MCF 10A (cell line): ENCODE results near the gene CPNE7. TPM values are rescaled to one million over a fixed set of nuclear protein-coding genes. Genes with fewer than 3 reads are reported as not detected.

Experiments used
- BruUV-seq: library from RNA; stranded (reverse); fragments of 400-500 nt; replicated peaks from 2 replicates; lab custom pipeline; 2021; lab: Mats Ljungman, UMichigan
- CTCF ChIA-PET: fragments of 300-600 bp; sonication (Branson Sonifier 250); formaldehyde crosslinking; extraction: SDS; loops from one replicate; lab custom pipeline; 2021; ENCODE audit warnings: antibody characterized with exemption, inconsistent platforms; lab: Yijun Ruan, JAX
- POLR2A ChIA-PET: fragments of 300-600, 350-650 bp; sonication (Branson Sonifier 250); formaldehyde crosslinking; extraction: SDS; loops from one replicate; lab custom pipeline; 2020; ENCODE audit warnings: antibody characterized with exemption, inconsistent platforms; lab: Yijun Ruan, JAX
- DNase-seq: peaks from one replicate; pipeline ENCODE4 v3.0.0-alpha.2; 2018; ENCODE audit not compliant: unreplicated experiment
- H3K27ac Mint-ChIP-seq: one replicate; pipeline ENCODE4 v1.8.0; 2022; ENCODE audit warnings: mild to moderate bottlenecking, low read depth, mixed read lengths; ENCODE audit not compliant: unreplicated experiment
- H3K27me3 Mint-ChIP-seq: one replicate; pipeline ENCODE4 v1.8.0; 2022; ENCODE audit warnings: mixed read lengths; ENCODE audit not compliant: insufficient read depth, unreplicated experiment
- H3K36me3 Mint-ChIP-seq: one replicate; pipeline ENCODE4 v1.8.0; 2022; ENCODE audit warnings: mild to moderate bottlenecking, moderate library complexity, mixed read lengths; ENCODE audit not compliant: insufficient read depth, unreplicated experiment
- H3K4me1 Mint-ChIP-seq: one replicate; pipeline ENCODE4 v1.8.0; 2022; ENCODE audit warnings: mixed read lengths; ENCODE audit not compliant: insufficient read depth, unreplicated experiment
- H3K4me3 Mint-ChIP-seq: one replicate; pipeline ENCODE4 v1.8.0; 2022; ENCODE audit warnings: mild to moderate bottlenecking, moderate library complexity, mixed read lengths; ENCODE audit not compliant: unreplicated experiment
- H3K9me3 Mint-ChIP-seq: one replicate; pipeline ENCODE4 v1.8.0; 2022; ENCODE audit warnings: mixed read lengths; ENCODE audit not compliant: unreplicated experiment
- CTCF ChIP-seq: fragments of 200-600 bp; IDR thresholded peaks from one replicate; pipeline ENCODE4 v1.8.0; 2022; ENCODE audit warnings: antibody characterized with exemption, mild to moderate bottlenecking; ENCODE audit not compliant: unreplicated experiment
- intact Hi-C: fragments of 100-400 bp; cut with micrococcal nuclease; formaldehyde crosslinking; loops from 2 replicates; pipeline ENCODE4 v1.14.1; 2022
- total RNA-seq: library from RNA; stranded (reverse); gene quantifications from 2 replicates; pipeline ENCODE4 v1.2.3, GENCODE V29; 2022

Gene CPNE7
- total RNA-seq, 1 experiment from 2014 or later, result 86.8 TPM

DNA sequence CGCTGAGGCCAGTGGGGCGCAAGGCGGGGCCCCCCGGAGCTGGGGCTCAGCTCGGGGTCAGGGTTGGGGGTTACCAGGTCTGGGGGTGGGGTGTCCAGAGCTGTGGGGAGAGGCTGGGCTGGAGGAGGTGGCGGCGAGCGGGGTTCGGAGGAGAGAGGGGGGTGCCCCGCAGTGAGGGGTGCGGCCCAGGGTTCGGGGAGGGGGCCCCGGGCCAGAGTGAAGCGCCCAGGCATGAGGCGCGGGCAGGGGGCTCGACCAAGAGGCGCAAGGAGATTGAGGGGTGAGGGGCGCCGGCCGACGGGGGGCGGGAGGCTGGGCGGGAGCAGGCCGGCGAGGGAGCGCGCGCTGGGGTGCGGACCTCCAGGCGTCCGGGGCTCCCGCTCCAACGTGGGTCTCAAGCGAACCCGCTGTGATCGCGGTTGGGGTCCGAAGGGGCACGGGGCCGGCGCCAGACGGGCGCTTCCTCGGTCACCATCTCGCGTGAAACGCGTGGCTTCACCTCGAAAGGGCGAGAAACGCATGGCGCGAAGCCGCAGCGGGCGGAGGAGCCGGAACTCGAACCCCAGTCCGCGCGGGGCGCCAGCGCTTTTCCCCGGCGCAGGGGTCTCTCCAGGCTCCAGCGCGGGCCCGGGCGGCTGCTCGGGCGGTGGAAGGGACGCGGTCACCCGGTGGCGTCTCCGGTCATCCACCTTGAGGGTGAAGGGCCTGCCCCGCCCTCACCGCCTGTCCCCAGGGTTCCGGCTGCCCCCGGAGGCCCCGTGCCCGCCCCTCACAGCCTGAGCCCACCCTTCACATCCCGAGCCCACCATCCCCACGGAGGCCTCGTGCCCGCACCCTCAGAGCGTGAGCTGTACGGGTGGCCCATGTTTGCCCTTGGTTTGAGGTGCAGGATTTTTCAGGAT is 846 bp downstream of the CPNE7 start:
- peaks cover 11% of the 10 kb centered on the region for H3K36me3 Mint-ChIP-seq
- no peak for DNase-seq
- H3K27me3 Mint-ChIP-seq, result no peaks in the 10 kb centered on the region
- peak overlapping the region; percentile 28 for H3K4me3 Mint-ChIP-seq
- intact Hi-C loops, result no loop called here
- no TSS peak for BruUV-seq
- H3K27ac Mint-ChIP-seq, result no peak overlapping the region
- ChIA-PET POLR2A (interaction anchor here (0.7 to 1.2 kb wide), 3 partner anchors 15 to 136 kb away, joined by 3 to 5 read pairs (median 3); no protein-coding TSS in a partner anchor), CTCF (no interaction called here)
- no peaks in the 10 kb centered on the region for H3K4me1 Mint-ChIP-seq
- no peak for TF ChIP-seq CTCF
- no peaks in the 10 kb centered on the region for H3K9me3 Mint-ChIP-seq

GRCh38 chr16:89577055-89577759 is 1.6 kb downstream of the CPNE7 start:
- no TSS peak for BruUV-seq
- Mint-ChIP-seq H3K4me3 (peak overlapping the region; percentile 28), H3K27ac (no peak overlapping the region), H3K36me3 (peaks cover 11% of the 10 kb centered on the region), H3K27me3 (no peaks in the 10 kb centered on the region), H3K4me1 (no peaks in the 10 kb centered on the region), H3K9me3 (no peaks in the 10 kb centered on the region)
- no peak for TF ChIP-seq CTCF
- intact Hi-C loops, result no loop called here
- CTCF ChIA-PET, result interaction anchor here (0.7 kb wide), 1 partner anchor 40 kb away, joined by 3 read pairs; no protein-coding TSS in a partner anchor
- POLR2A ChIA-PET, result no interaction called here
- no peak for DNase-seq

DNA sequence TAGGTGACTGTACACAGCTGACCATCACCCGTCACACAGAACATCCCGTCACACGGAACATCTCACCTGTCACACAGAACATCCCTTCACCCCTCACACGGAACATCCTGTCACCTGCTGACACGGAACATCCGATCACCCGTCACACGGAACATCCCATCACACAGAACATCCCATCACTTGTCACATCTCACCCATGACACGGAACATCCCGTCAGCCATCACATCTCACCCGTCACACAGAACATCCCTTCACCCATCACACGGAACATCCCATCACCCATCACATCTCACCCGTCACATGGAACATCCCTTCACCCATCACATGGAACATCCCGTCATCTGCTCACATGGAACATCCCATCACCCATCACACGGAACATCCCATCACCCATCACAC is 3.8 kb downstream of the CPNE7 start:
- no peaks in the 10 kb centered on the region for H3K4me1 Mint-ChIP-seq
- POLR2A ChIA-PET, result interaction anchor here (0.7 kb wide), 1 partner anchor 78 kb away, joined by 4 read pairs; the partner anchor contains the start of genes CHMP1A and SPATA33
- no peak for TF ChIP-seq CTCF
- no TSS peak for BruUV-seq
- CTCF ChIA-PET, result no interaction called here
- intact Hi-C loops, result no loop called here
- no peak overlapping the region for H3K27ac Mint-ChIP-seq
- no peaks in the 10 kb centered on the region for H3K9me3 Mint-ChIP-seq
- peaks cover 11% of the 10 kb centered on the region for H3K36me3 Mint-ChIP-seq
- no peaks in the 10 kb centered on the region for H3K27me3 Mint-ChIP-seq
- H3K4me3 Mint-ChIP-seq, result no peak overlapping the region
- no peak for DNase-seq
